ENCODE data around the gene AKIP1.

AKIP1 gene

DNA sequence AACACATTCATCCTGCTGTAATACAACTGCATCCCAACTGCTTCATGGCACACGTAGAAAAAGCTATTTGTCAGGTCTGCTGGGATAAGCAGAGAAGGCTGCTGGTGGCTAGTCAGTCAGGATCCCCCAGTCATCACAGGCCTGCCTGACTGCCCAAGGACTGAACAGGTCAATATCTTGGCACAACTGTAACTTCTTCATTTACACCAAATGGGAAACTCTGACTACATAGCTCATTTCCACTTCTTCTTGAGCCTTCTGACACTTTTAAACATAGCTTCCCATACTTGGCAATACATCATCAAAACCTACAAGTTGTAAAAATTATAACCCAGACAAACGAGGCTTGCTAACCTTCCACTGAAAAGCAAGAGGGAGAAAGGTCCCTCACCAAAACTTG lies 50.4 kb downstream of the AKIP1 start:
- H3K27ac ChIP-seq = no peak overlapping the region
- no peak for TF ChIP-seq CTCF (IDR thresholded peaks at IDR 0.05)
- H3K4me3 ChIP-seq = no peak overlapping the region
- no peak for DNase-seq (ENCODE audit: low spot score)

- no peak for TF ChIP-seq CTCF (IDR thresholded peaks at IDR 0.05)
- H3K4me3 ChIP-seq = peak overlapping the region; percentile 95
- peak overlapping the region in 1 of 2 donors; percentile 23 for H3K27ac ChIP-seq
- DNase-seq (ENCODE audit: low spot score) = no peak
Measured at GRCh38 chr11:8962841-8963240, 51.9 kb downstream of the AKIP1 start.

- Histone ChIP-seq H3K4me3 (peak overlapping the region; percentile 95), H3K27ac (peak overlapping the region; percentile 95 to 99)
- TF ChIP-seq CTCF (IDR thresholded peaks at IDR 0.05) = no peak
- DNase-seq (ENCODE audit: low spot score) = peak; percentile 92
Measured at GRCh38 chr11:8963569-8964323, 52.8 kb downstream of the AKIP1 start.

GRCh38 chr11:8964324-8965320 lies 53.6 kb downstream of the AKIP1 start, which contains the start of gene TMEM9B:
Gene TMEM9B, minus strand, starts transcription at chr11:8964442. Its CDS starts 129 bp downstream, at chr11:8964313.
- peak within 1 kb of the TSS; percentile 95 for H3K4me3 ChIP-seq
- peak within 1 kb of the TSS; percentile 95 to 99 for H3K27ac ChIP-seq
- peak; percentile 95 for DNase-seq (ENCODE audit: low spot score)
- no peak for TF ChIP-seq CTCF (IDR thresholded peaks at IDR 0.05)

GRCh38 chr11:8967184-8967583 lies 56.2 kb downstream of the AKIP1 start:
- DNase-seq (ENCODE audit: low spot score) = no peak

More at GRCh38 chr11:8967184-8967583, 56.2 kb downstream of the AKIP1 start:
- no peak for TF ChIP-seq CTCF (IDR thresholded peaks at IDR 0.05)
- Histone ChIP-seq H3K27ac (no peak overlapping the region), H3K4me3 (no peak overlapping the region)
